ENCODE data around the gene TMEM14A.
"Not testable (repeated sequence)": the region's sequence is repeated elsewhere in the genome, so short reads cannot be mapped to it uniquely, and the experiment has no call there.

Gene TMEM14A

GRCh38 chr6:52704781-52705502 lies 34.0 kb downstream of the TMEM14A start:
- not testable (repeated sequence) for DNase-seq

DNA sequence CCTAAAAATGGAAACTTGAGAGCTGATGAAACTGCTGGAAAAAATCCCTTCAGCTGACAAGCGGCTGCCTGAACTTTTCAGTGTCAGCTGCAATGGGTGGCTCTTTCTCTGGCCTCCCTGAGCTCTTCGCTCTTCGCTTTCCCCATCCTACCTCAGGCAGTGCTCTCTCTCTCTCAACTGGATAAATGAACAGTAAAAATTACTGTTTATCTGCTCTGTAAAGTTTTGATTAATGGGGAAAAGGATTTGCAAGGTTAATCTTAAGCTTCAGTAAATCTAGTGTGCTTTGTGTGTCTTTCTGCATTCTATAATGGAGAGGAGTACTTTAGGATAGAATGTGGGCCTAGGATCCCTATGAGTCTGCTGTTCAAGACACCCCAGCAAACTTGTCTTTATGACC lies 35.1 kb downstream of the TMEM14A start:
- DNase-seq, result no peak

DNA sequence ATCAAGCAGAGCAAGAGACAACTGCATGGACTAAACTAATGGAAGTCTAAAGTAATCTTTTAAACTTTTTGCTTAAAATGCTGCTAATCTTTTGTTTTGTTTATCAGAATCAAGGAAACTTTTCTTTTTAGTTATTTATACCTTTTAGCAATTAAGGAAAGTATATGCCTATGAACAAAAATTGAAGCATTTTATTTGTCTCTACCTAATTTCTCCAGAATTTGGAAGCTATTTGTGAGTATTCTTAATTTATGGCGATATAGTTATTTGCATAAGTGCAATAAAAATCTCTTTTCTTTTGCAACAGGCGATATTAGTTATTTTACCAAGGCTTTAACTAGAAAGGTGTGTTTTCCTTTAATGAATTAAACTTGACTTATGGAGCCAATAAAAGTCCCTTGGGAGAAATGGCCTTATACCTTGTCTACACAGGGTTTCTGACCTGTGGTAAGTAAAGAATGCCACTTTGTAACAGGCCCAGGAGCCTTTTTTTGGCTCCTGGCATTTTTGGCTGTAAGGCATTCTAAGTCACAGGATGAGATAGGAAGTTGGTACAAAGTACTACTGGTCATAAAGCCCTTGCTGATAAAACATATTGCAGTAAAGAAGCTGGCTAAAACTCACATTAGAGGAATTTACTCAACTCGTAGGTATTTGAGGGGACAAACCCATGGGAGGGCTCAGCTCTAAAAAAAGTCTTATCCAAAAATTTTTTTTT lies 37.2 kb downstream of the TMEM14A start:
- DNase-seq, result no peak

GRCh38 chr6:52712136-52712535 lies 41.2 kb downstream of the TMEM14A start:
- DNase-seq, result no peak

GRCh38 chr6:52714761-52715160 lies 43.8 kb downstream of the TMEM14A start:
- not testable (repeated sequence) for DNase-seq

GRCh38 chr6:52718550-52718949 lies 47.6 kb downstream of the TMEM14A start:
- no peak for DNase-seq

DNA sequence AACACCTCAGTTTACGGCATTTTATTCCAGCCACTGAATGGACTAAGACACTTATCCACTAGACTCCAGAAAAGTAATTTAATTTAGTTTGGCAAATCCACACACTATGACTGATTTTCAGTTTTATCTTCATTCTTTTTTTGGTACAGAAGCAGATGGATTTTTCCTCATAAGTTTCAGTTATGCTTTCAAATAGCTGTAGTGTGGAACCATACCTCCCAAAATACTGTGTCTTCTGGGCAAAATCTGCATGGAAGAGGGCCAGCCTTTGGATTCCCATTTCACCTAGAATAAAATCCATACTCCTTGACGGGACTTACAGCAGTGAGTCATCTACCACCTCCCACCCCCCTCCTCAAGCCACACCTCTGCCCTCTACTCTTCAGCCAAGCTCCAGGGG lies 49.4 kb downstream of the TMEM14A start:
- no peak for DNase-seq

DNA sequence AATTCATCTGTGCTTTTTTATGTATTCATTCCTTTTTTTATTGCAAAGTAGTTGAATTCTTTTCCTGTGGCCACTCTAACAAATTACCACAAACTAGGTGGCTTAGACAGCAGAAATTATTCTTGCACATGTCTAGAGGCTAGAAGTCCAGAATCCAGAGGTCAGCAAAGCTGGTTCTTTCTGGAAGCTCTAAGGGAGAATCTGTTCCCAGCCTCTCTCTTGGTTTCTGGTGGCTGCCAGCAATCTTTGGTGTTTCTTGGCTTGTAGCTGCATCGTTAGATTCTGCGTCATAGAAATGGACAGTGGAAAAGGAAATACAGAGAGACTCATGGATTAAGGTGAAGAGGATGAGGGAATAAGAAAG lies 53.1 kb downstream of the TMEM14A start:
- DNase-seq, result no peak

DNA sequence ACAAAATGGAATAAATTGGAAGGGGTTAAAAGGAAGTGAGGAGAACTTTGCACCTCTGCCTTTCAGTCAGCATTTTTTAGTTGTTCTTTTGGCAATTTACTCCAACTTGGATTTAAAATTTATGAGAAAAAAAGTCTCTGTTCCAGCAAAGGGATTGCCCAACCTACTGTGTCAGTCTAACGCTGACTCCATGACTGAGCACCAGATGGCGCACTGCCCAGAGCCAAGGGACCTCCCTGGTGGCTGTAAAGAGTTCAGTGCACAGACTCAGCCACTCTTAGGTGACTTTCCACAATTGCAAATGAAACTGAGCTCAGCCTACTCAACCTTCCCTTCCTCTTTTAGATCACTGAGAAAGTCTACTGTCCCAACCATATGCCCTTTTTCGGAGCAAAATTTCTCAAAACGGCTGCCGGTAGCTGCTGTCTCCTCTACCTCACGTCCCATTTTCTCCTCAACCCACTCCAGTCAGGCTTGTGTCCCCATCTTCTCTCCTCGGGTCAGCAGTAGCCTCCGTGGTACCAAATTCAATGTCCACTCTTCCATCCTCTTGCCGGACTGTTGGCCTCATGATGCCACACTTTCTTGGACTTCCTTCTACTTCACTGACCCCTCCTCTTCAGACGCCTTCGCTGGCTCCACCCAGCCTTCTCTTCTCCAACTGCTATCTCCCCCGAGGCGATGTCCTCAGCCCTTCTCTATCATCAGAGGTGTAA lies 53.7 kb downstream of the TMEM14A start:
- no peak for DNase-seq

DNA sequence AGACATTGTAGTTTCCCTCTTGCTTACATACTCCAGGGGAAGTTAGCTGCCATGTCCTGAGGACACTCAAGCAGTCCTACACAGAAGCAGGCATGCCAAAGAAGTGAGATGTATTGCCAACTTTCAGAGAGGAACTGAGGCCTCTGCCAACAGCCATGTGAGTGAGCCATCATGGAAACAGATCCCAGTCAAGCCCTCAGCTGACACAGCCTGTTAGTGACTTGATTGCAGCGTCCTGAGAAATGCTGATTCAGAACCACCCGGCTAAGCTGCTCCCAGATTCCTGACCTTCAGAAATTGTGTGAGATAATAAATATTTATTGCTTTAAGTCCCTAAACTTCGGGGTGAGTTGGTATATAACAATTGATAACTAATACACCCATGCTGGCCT lies 54.2 kb downstream of the TMEM14A start:
- DNase-seq, result no peak

- no peak for DNase-seq
These were observed 54.8 kb downstream of the TMEM14A start for GRCh38 chr6:52725535-52726192.

DNA sequence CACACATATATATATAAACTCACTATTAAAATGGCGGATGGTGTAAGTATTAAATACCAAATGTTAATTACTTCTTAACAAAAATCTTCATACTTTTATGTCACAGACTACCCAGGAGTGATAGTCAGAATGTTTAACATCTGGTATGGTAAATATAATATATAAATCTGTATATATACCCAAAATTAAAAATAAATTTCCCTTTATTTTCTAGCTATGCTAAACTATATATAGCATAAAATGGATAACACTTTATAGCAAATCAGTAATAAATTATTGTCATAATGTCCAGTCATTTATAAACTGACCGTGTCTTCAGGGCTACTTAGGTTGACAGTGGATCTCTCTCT lies 55.3 kb downstream of the TMEM14A start:
- no peak for DNase-seq

GRCh38 chr6:52726741-52727535 lies 56.0 kb downstream of the TMEM14A start:
- no peak for DNase-seq

DNA sequence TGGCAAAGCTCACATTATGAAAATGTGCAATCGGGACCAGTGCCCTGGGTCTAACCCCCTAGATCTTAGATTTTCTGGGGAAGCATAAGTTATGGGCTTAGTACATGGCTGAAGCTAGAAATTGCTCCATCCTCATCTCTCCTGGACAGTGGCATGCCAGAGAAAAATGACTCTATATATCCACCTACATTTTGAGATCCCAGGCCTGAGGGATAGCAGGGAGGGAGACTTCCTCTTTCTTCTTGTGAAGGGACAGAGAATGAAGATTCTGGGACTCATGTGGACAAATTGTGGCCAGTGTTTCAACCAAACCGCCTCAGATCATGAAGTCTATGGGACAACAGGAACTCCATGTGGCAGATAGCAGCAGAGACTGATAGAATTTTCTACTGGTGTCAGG lies 57.0 kb downstream of the TMEM14A start:
- DNase-seq, result no peak

DNA sequence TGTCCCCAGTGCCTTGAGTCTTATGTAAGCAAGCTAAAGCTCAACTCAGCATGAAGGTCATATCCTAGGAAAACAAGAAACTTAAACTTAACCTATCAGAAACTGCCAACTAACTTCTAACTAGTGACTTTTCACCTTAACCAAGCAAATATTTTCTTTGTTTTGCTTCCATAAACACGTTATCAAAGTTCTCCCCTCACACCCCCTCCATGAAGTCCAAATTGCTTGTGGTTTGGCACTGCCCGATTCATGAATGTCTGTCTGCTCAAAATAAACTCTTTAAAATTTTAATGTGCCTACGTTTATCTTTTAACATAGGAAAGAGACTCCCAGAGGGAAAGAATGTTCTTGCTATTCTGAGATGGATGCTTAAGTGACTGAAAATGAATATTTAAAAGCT lies 57.5 kb downstream of the TMEM14A start:
- no peak for DNase-seq

DNA sequence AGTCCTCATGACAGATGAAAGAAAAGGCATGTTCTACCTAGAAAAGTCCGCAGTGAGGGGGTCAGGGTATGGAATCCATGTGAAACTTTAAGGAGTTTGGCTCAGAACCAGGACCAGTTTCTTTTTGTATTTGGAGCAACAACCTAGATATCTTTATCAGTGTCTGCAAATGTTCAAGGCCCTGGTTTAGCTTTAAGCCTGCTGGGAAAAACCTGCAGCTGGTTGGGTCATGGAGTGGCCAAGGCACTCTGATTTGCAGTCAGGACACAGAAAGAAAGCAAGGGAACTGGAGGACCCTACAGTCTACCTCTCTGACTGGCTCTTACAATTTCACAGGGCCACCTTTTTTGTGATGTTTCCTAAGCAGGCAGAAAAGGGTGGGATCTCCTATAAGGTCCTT lies 58.7 kb downstream of the TMEM14A start:
- no peak for DNase-seq

- DNase-seq, result no peak
These were observed 60.8 kb downstream of the TMEM14A start for GRCh38 chr6:52731719-52732118.

DNA sequence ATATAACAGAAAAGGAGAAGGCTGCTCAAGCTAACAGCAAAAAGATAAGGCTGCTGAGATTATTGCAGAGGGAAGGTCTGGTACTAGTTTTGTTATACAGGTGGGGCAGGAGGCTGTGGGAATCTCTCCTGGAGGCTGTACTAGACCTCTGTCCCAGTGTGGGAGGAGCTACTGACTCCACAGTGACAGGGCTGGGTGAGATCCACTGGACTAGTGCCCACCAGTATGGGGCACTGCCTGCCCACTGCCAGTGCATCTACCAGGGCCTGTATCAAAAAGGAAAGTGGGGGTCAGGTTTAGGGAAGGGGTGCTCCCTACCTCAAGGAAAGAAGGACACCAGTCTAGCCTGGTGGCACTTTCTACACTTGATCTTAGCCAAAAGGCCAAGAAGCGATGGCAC lies 62.3 kb downstream of the TMEM14A start:
- no peak for DNase-seq

DNA sequence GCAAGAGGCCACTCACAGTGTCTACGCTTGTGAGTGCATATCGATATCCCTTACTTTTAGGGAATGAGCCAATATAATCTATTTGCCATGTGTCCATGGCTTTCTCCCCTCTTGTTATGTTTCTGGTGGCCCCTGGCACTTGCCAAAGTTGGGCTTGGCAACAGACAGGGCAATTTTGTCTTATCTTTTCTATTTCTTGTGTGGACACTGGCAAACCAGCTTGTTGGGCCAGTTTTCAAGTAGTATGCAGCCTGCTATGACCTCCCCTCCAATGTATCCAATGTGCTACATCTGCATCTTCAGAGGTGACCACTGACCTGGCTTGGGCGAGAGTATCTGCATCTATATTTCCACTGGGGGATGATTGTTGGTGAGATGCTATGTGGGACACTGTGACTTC lies 63.2 kb downstream of the TMEM14A start:
- no peak for DNase-seq

DNA sequence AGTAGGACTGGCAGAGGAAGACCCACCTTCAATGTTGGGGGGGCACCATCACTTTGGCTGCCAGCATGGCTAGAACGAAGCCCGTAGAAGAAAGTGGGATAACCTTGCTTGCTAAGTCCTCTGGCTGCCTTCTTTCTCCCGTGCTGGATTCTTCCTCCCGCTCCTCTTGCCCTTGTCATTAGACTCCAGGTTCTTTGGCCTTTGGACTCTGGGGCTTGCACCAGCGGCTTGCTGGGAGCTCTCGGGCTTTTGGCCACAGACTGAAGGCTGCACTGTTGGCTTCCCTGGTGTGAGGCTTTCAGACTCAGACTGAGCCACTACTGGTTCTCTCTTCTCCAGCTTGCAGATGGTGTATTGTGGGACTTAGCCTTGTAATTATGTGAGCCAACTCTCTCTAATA lies 64.2 kb downstream of the TMEM14A start:
- DNase-seq, result no peak

GRCh38 chr6:52736145-52736544 lies 65.2 kb downstream of the TMEM14A start:
- DNase-seq, result no peak
